Stimulated activated CD4-positive, alpha-beta T cell treated with anti-CD3 and anti-CD28 coated beads, TNF-alpha, amount 100 ng/mL, for 4 hours (primary cell): ENCODE measurements around the gene GRM5.
"Not testable (repeated sequence)": the region's sequence is repeated elsewhere in the genome, so short reads cannot be mapped to it uniquely, and the experiment has no call there.

Experiments used
- DNase-seq, 3 experiments: peaks; one replicate each; pipeline ENCODE4 v3.0.0-alpha.2; 2020; ENCODE audit warnings: low read depth in 3 of 3

GRM5 gene

GRCh38 chr11:89065651-89066201 is at the start of gene GRM5:
TSS of gene GRM5 (minus strand) at chr11:89065982. CDS start at chr11:89047872, 18,110 bp downstream.
- not testable (repeated sequence) for DNase-seq

- not testable (repeated sequence) for DNase-seq
Measured at GRCh38 chr11:89097956-89098355, 32.2 kb upstream of the GRM5 start.

GRCh38 chr11:89093806-89094205 is 28.0 kb upstream of the GRM5 start:
- not testable (repeated sequence) for DNase-seq

- DNase-seq, result not testable (repeated sequence)
Measured at GRCh38 chr11:89084951-89085350, 19.2 kb upstream of the GRM5 start.

GRCh38 chr11:89070911-89071310 is 5.1 kb upstream of the GRM5 start:
- DNase-seq, result not testable (repeated sequence)

GRCh38 chr11:89067264-89067663 is 1.5 kb upstream of the GRM5 start:
- no peak for DNase-seq

- no peak for DNase-seq
Measured at GRCh38 chr11:89065066-89065465, 716 bp downstream of the GRM5 start.

GRCh38 chr11:89063481-89063951 is 2.3 kb downstream of the GRM5 start:
- not testable (repeated sequence) for DNase-seq

- DNase-seq, result not testable (repeated sequence)
Measured at GRCh38 chr11:89062771-89063298, 2.9 kb downstream of the GRM5 start.

- DNase-seq, result not testable (repeated sequence)
Measured at GRCh38 chr11:89061839-89062238, 3.9 kb downstream of the GRM5 start.

GRCh38 chr11:89057406-89057805 is 8.4 kb downstream of the GRM5 start:
- not testable (repeated sequence) for DNase-seq

GRCh38 chr11:89052220-89052619 is 13.6 kb downstream of the GRM5 start:
- no peak for DNase-seq

GRCh38 chr11:89047159-89047558 is 18.6 kb downstream of the GRM5 start:
- not testable (repeated sequence) for DNase-seq

GRCh38 chr11:89043861-89044588 is 21.8 kb downstream of the GRM5 start:
- not testable (repeated sequence) for DNase-seq

- not testable (repeated sequence) for DNase-seq
Measured at GRCh38 chr11:89029671-89030070, 36.1 kb downstream of the GRM5 start.

- DNase-seq, result no peak
Measured at GRCh38 chr11:89021339-89021738, 44.4 kb downstream of the GRM5 start.

- not testable (repeated sequence) for DNase-seq
Measured at GRCh38 chr11:89019827-89020547, 45.8 kb downstream of the GRM5 start.

GRCh38 chr11:89016214-89016613 is 49.6 kb downstream of the GRM5 start:
- DNase-seq, result no peak

- no peak for DNase-seq
Measured at GRCh38 chr11:89015614-89016013, 50.2 kb downstream of the GRM5 start.

GRCh38 chr11:89000852-89001251 is 64.9 kb downstream of the GRM5 start:
- not testable (repeated sequence) for DNase-seq

GRCh38 chr11:88979641-88980040 is 86.1 kb downstream of the GRM5 start:
- DNase-seq, result no peak

- DNase-seq, result not testable (repeated sequence)
Measured at GRCh38 chr11:88978992-88979391, 86.8 kb downstream of the GRM5 start.
